Muscle of leg (tissue), 11 donors: ENCODE data around the gene PPP6R2. TPM values are rescaled to one million over a fixed set of nuclear protein-coding genes. Genes with fewer than 3 reads are reported as not detected.

Experiments used
- DNase-seq: peaks from one replicate; pipeline ENCODE4 v3.0.0; 2013
- H3K27ac ChIP-seq: one replicate; pipeline ENCODE4 v1.5.1; 2013; ENCODE audit warnings: mild to moderate bottlenecking, low read length, control low read depth
- H3K27me3 ChIP-seq: one replicate; pipeline ENCODE4 v1.6.1; 2013; ENCODE audit warnings: low read length; ENCODE audit not compliant: control insufficient read depth, insufficient read depth
- H3K36me3 ChIP-seq: one replicate; pipeline ENCODE4 v1.6.1; 2013; ENCODE audit warnings: low read length; ENCODE audit not compliant: control insufficient read depth, insufficient read depth
- H3K4me1 ChIP-seq: one replicate; pipeline ENCODE4 v1.6.1; 2013; ENCODE audit warnings: low read length; ENCODE audit not compliant: control insufficient read depth, insufficient read depth
- H3K4me3 ChIP-seq: one replicate; pipeline ENCODE4 v1.5.1; 2013; ENCODE audit warnings: low read length, control low read depth
- H3K9me3 ChIP-seq: replicated peaks from 2 replicates; pipeline ENCODE4 v1.6.1; 2013; ENCODE audit warnings: low read depth, low read length; ENCODE audit not compliant: control insufficient read depth
- WGBS: methylation state at CpG from one replicate; pipeline ENCODE4 v1.1.5; 2013; ENCODE audit warnings: missing lambda C conversion rate; ENCODE audit not compliant: insufficient coverage; 5-methylcytosine and 5-hydroxymethylcytosine counted together
- polyA plus RNA-seq, 8 donors: library from polyadenylated mRNA; unstranded; fragments of 120-200 nt; gene quantifications; one replicate each; pipeline versions ENCODE4 v1.2.1 to v1.2.3, GENCODE V29; 2013; ENCODE audit warnings: inconsistent platforms in 1 of 8, low replicate concordance in 1 of 8; ENCODE audit not compliant: insufficient read length in 8 of 8, insufficient read depth in 1 of 8
- total RNA-seq: library from RNA; stranded (reverse); fragments of 120-200 nt; gene quantifications from one replicate; pipeline ENCODE4 v1.2.4, GENCODE V29; 2013

PPP6R2 gene
- total and polyA plus RNA-seq, 9 donors, result 29.8 to 41.5 (median 36.4) TPM

DNA sequence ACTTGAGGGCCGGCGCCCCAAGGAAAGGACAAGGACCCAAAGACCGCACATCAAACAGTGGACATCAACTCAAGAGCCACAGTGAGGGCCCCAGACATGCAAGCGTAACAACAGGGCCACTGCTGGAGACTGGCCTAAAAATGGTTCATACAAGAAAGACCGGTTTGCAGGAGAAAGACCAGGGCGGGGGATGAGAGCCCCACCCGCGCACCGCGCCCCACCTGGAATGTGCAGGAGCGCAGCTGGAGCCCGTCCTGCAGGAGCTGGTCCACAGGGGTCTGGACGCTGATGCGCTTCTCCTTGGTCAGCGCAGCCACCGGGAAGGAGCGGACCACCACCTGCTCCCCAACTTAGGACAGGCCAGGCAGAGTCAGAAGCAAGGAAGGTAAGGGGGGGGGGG lies 117.8 kb downstream of the PPP6R2 start:
- Histone ChIP-seq H3K4me1 (no peaks in the 10 kb centered on the region), H3K9me3 (no peaks in the 10 kb centered on the region), H3K27ac (no peak overlapping the region), H3K36me3 (peaks cover 95% of the 10 kb centered on the region), H3K4me3 (no peak overlapping the region), H3K27me3 (no peaks in the 10 kb centered on the region)
- 94% methylated on average over 14 of the region's 17 CpGs for whole genome bisulfite sequencing
- DNase-seq, result no peak

DNA sequence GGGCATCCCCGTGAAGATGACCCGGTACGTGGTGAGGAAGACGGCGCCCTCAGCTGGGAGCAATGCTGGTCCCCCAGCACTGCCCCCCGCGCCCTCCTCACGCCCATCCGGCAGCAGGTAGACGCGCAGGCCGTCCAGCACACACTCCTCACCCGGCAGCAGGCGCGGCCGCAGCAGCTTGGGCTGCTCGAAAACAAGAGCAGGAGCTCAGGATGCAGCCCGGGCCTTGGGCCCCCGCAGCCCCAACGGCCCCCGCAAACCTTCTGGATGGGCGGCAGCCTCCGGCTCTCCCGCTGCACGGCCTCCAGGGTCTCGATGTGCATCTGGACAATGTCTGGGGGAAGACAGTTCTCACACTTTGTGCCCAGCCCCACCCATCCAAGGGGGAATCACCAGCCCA lies 118.4 kb downstream of the PPP6R2 start:
- Histone ChIP-seq H3K27me3 (no peaks in the 10 kb centered on the region), H3K27ac (no peak overlapping the region)
- WGBS, result 90% methylated on average over 26 of the region's 26 CpGs

GRCh38 chr22:50461979-50462540 lies 118.9 kb downstream of the PPP6R2 start:
- Histone ChIP-seq H3K9me3 (no peaks in the 10 kb centered on the region), H3K4me1 (no peaks in the 10 kb centered on the region), H3K36me3 (peaks cover 96% of the 10 kb centered on the region), H3K4me3 (no peak overlapping the region), H3K27me3 (no peaks in the 10 kb centered on the region), H3K27ac (no peak overlapping the region)
- 91% methylated on average over 26 of the region's 30 CpGs for WGBS
- DNase-seq, result no peak

More for the DNA sequence above, 118.4 kb downstream of the PPP6R2 start:
- no peak for DNase-seq
- Histone ChIP-seq H3K9me3 (no peaks in the 10 kb centered on the region), H3K4me1 (no peaks in the 10 kb centered on the region), H3K4me3 (no peak overlapping the region), H3K36me3 (peaks cover 96% of the 10 kb centered on the region)

DNA sequence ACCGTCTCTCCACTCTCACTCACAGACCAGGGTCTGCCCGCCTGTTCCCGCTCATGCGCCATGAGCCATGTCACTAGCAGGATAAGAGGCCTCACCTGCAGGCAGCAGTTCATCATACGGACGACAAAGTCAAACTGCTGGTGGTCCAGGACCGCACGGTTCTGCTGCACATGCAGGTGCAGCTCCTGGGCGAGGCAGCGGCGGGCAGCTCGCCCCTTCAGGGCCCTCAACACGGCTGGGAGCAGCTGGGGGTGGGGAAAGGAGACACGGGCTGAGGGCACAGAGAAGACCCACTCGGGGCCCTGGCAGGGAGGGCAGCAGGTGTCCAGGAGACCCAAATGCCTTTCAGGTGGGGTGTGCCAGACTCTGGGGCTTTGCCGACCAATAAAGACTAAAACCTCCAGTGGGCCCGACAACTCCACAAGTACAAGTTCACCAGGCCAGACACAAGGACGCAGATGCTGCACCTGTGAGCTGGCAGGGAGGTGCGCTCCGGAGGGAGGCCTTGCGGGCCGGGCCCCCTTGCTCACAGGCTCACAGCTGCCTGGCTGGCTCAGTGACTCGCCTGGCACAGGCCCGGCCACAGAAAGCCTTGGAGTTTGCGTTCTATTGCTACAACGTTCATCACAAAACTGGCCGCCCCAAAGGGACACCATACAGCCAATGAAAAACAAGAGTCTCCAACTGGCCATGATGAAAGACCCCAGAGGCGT lies 120.2 kb downstream of the PPP6R2 start:
- Histone ChIP-seq H3K27me3 (no peaks in the 10 kb centered on the region), H3K4me3 (no peak overlapping the region), H3K9me3 (no peaks in the 10 kb centered on the region), H3K27ac (no peak overlapping the region), H3K36me3 (peaks cover 89% of the 10 kb centered on the region), H3K4me1 (peaks cover 6% of the 10 kb centered on the region)
- WGBS, result 92% methylated on average over 26 of the region's 28 CpGs
- DNase-seq, result no peak

- Histone ChIP-seq H3K27me3 (no peaks in the 10 kb centered on the region), H3K36me3 (peaks cover 79% of the 10 kb centered on the region), H3K9me3 (no peaks in the 10 kb centered on the region), H3K27ac (no peak overlapping the region), H3K4me3 (no peak overlapping the region), H3K4me1 (peaks cover 17% of the 10 kb centered on the region)
- WGBS, result 90% methylated on average over 24 of the region's 24 CpGs
- no peak for DNase-seq
Observed at GRCh38 chr22:50464451-50464850, 121.3 kb downstream of the PPP6R2 start.

- no peaks in the 10 kb centered on the region for H3K9me3 ChIP-seq
- no peak overlapping the region for H3K27ac ChIP-seq
- peaks cover 71% of the 10 kb centered on the region for H3K36me3 ChIP-seq
- H3K4me1 ChIP-seq, result peaks cover 24% of the 10 kb centered on the region
- H3K4me3 ChIP-seq, result no peak overlapping the region
- no peaks in the 10 kb centered on the region for H3K27me3 ChIP-seq
- WGBS, result 90% methylated on average over 23 of the region's 30 CpGs
- no peak for DNase-seq
Observed at GRCh38 chr22:50465066-50465930, 122.2 kb downstream of the PPP6R2 start.

DNA sequence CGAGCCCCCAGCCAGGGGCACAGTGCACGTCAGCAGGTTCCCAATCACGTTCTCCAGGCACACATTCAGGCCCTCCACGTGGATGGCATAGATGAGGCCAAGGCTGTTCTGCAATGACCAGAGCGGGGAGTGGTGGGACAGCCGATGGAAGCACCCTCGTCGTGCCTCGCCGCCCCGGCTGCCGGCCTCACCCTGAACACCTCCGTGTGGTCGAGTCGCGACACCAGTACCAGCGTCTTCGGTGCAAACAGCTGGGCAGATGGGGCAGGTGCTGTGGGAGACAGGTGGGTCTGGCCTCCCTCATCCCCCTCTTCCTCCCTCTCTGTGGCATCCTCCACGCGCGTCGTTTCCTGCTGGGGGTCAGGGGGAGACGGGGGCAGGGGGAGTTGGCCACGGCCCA lies 124.2 kb downstream of the PPP6R2 start:
- Histone ChIP-seq H3K9me3 (no peaks in the 10 kb centered on the region), H3K4me1 (peaks cover 42% of the 10 kb centered on the region), H3K4me3 (no peak overlapping the region), H3K27ac (no peak overlapping the region), H3K36me3 (peaks cover 61% of the 10 kb centered on the region), H3K27me3 (no peaks in the 10 kb centered on the region)
- 94% methylated on average over 16 of the region's 24 CpGs for WGBS
- no peak for DNase-seq

GRCh38 chr22:50467773-50468440 lies 124.8 kb downstream of the PPP6R2 start:
- WGBS, result 87% methylated on average over 13 of the region's 22 CpGs
- no peaks in the 10 kb centered on the region for H3K27me3 ChIP-seq
- H3K36me3 ChIP-seq, result peaks cover 56% of the 10 kb centered on the region
- DNase-seq, result no peak
- H3K9me3 ChIP-seq, result no peaks in the 10 kb centered on the region
- H3K4me1 ChIP-seq, result peaks cover 46% of the 10 kb centered on the region
- H3K4me3 ChIP-seq, result no peak overlapping the region
- H3K27ac ChIP-seq, result no peak overlapping the region

- 78% methylated on average over 5 of the region's 8 CpGs for WGBS
- Histone ChIP-seq H3K36me3 (peaks cover 48% of the 10 kb centered on the region), H3K9me3 (no peaks in the 10 kb centered on the region), H3K4me1 (peaks cover 54% of the 10 kb centered on the region), H3K27ac (no peak overlapping the region), H3K4me3 (no peak overlapping the region), H3K27me3 (no peaks in the 10 kb centered on the region)
- DNase-seq, result no peak
Observed at GRCh38 chr22:50468626-50469025, 125.5 kb downstream of the PPP6R2 start.
